ENCODE data around the gene GP1BA. TPM values are rescaled to one million over a fixed set of nuclear protein-coding genes. Genes with fewer than 3 reads are reported as not detected.

The GP1BA gene
- total RNA-seq, 2 donors from 2014 or later: not detected

DNA sequence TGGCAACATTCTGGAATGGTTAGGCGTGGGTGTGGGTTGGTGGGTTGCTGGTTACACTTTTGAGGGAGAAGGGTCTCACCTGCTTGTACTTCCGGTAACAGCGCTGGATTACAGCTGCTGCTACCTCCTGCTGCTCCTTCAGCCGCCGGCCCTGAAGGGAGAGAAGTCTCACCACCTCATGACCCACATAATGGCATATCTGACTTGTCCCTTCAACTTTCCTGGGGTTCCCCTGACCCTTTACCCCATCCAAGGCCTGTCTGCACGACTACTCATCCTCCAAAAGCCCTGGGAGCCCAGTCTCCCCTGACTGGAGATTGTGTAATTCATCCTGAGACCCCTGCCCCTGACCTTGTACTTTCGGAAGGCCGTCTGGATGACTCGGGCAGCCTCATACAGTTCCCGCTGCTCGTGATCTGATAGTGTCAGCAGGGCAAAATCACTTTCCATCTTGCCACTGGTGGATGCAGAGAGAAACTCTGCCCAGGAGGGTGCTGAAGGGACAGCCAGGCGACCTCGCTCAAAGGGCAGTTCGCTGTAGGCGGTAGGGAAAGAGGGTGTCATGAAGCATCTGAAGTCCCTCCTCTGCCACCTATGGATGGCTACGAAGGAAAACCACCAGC lies 37.6 kb downstream of the GP1BA start:
- Histone ChIP-seq H3K36me3 (peaks cover 4 to 8% of the 10 kb centered on the region in 2 donors), H3K4me1 (replicated peaks) (peaks cover 12% of the 10 kb centered on the region), H3K27ac (no peak overlapping the region), H3K4me3 (no peak overlapping the region), H3K9me3 (no peaks in the 10 kb centered on the region), H3K27me3 (replicated peaks; ENCODE audit: insufficient read depth) (no peaks in the 10 kb centered on the region)
- no peak for DNase-seq (ENCODE audit: low spot score)
- WGBS: 81% methylated on average over 16 of the region's 16 CpGs
- TF ChIP-seq POLR2AphosphoS5 (IDR thresholded peaks at IDR 0.05): no peak
- TF ChIP-seq POLR2A (IDR thresholded peaks at IDR 0.05): no peak
- TF ChIP-seq, protein P1, sequence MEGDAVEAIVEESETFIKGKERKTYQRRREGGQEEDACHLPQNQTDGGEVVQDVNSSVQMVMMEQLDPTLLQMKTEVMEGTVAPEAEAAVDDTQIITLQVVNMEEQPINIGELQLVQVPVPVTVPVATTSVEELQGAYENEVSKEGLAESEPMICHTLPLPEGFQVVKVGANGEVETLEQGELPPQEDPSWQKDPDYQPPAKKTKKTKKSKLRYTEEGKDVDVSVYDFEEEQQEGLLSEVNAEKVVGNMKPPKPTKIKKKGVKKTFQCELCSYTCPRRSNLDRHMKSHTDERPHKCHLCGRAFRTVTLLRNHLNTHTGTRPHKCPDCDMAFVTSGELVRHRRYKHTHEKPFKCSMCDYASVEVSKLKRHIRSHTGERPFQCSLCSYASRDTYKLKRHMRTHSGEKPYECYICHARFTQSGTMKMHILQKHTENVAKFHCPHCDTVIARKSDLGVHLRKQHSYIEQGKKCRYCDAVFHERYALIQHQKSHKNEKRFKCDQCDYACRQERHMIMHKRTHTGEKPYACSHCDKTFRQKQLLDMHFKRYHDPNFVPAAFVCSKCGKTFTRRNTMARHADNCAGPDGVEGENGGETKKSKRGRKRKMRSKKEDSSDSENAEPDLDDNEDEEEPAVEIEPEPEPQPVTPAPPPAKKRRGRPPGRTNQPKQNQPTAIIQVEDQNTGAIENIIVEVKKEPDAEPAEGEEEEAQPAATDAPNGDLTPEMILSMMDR (IDR thresholded peaks at IDR 0.05): no peak
- intact Hi-C loops (cut with DNase I): no loop called here

DNA sequence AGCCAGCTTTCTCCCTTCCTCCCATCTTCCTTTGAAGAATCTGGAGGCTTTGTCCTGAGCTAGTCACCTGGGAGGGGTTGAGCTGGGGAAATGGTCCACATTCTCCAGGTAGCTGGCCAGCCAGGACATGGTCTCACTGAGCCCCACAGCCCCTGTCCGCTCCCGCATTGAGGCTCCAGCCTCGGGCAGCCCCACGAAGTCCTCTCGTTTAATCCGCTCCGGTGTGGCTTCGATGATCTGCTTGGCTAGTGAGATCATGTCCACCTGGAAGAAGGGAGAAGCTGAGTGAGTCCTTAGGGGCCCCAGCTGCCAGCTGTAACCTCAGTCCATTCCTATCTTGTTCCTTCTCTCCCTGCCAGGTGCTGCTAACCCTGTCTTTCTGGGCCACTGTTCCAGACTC lies 38.2 kb downstream of the GP1BA start:
- Histone ChIP-seq H3K9me3 (no peaks in the 10 kb centered on the region), H3K4me3 (no peak overlapping the region), H3K4me1 (replicated peaks) (peaks cover 12% of the 10 kb centered on the region), H3K36me3 (peaks cover 4 to 8% of the 10 kb centered on the region in 2 donors), H3K27ac (no peak overlapping the region), H3K27me3 (replicated peaks; ENCODE audit: insufficient read depth) (no peaks in the 10 kb centered on the region)
- no peak for DNase-seq (ENCODE audit: low spot score)
- intact Hi-C loops (cut with DNase I): no loop called here
- WGBS: 90% methylated on average over 8 of the region's 8 CpGs
- TF ChIP-seq POLR2A (IDR thresholded peaks at IDR 0.05): no peak
- no peak for TF ChIP-seq POLR2AphosphoS5 (IDR thresholded peaks at IDR 0.05)
- TF ChIP-seq, protein P1 (IDR thresholded peaks at IDR 0.05): no peak

DNA sequence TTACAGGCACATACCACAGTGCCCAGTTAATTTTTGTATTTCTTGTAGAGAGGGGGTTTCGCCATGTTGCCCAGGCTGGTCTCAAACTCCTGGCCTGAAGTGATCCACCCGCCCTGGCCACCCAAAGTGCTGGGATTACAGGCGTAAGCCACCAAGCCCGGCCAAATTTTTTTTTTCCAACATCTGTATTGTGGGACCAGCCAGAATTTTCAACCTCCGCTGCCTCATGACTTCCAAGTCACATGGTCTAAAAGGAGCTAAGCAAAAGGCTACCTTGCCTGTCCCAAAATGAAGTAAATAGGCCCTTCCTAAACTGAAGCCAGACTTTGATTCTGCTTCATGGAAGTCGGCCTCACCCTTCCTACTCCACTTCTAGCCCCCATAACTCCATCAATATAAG lies 39.7 kb downstream of the GP1BA start:
- H3K27me3 ChIP-seq (replicated peaks; ENCODE audit: insufficient read depth): no peaks in the 10 kb centered on the region
- H3K27ac ChIP-seq: no peak overlapping the region
- no peak for TF ChIP-seq POLR2A (IDR thresholded peaks at IDR 0.05)
- H3K4me3 ChIP-seq: no peak overlapping the region
- intact Hi-C loops (cut with DNase I): no loop called here
- peaks cover 4 to 8% of the 10 kb centered on the region in 2 donors for H3K36me3 ChIP-seq
- 93% methylated on average over 6 of the region's 6 CpGs for WGBS
- peaks cover 12% of the 10 kb centered on the region for H3K4me1 ChIP-seq (replicated peaks)
- H3K9me3 ChIP-seq: no peaks in the 10 kb centered on the region
- DNase-seq (ENCODE audit: low spot score): no peak

DNA sequence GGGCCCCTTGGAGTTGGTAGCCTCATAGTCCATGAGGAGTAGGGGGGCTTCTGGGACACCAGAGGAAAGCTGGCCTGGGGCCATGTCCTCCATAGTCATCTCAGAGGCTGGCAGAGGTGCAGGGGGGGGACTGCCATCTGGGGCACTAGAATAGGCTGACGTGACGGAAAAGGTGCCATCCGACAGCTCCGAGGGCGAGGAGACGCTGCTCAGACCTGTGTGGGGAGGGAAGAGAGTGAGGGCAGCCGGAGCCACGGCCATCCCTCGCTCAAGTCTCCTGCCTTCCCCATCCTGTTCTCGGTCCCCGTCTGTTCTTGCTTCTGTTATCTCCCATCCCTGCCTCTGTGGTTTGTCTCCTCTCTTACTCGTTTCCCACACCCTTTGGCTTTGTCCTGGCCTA lies 40.2 kb downstream of the GP1BA start:
- no peak for DNase-seq (ENCODE audit: low spot score)
- Histone ChIP-seq H3K27ac (no peak overlapping the region), H3K4me3 (no peak overlapping the region), H3K9me3 (no peaks in the 10 kb centered on the region), H3K36me3 (peaks cover 8% of the 10 kb centered on the region in 2 donors), H3K4me1 (replicated peaks) (peaks cover 12% of the 10 kb centered on the region), H3K27me3 (replicated peaks; ENCODE audit: insufficient read depth) (no peaks in the 10 kb centered on the region)
- TF ChIP-seq POLR2A (IDR thresholded peaks at IDR 0.05): no peak
- TF ChIP-seq, protein P1 (IDR thresholded peaks at IDR 0.05): no peak
- TF ChIP-seq POLR2AphosphoS5 (IDR thresholded peaks at IDR 0.05): no peak
- intact Hi-C loops (cut with DNase I): no loop called here
- 91% methylated on average over 12 of the region's 12 CpGs for WGBS

DNA sequence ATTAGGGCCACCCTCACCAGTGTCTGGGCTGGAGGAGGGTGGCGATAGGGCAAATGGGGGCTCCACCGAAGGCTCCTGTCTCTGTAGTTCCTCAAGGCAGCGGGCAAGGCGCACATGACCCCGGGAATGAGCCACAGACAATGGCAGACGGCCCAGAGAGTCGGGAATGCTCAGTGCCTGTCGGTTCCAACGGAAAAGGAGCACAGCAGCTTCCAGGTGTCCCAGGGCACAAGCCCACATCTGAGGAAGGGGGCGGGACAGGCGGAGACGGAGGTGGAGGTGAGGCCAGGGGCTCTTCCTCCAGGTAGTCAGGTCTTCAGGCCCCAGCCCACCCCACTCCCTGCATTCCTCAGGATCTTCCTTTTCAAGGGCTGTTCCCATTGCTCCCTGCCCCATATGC lies 40.7 kb downstream of the GP1BA start:
- no peaks in the 10 kb centered on the region for H3K27me3 ChIP-seq (replicated peaks; ENCODE audit: insufficient read depth)
- no peak overlapping the region for H3K27ac ChIP-seq
- no peak overlapping the region for H3K4me3 ChIP-seq
- WGBS: 72% methylated on average over 12 of the region's 12 CpGs
- DNase-seq (ENCODE audit: low spot score): no peak
- intact Hi-C loops (cut with DNase I): no loop called here
- peaks cover 12% of the 10 kb centered on the region for H3K4me1 ChIP-seq (replicated peaks)
- no peaks in the 10 kb centered on the region for H3K9me3 ChIP-seq
- peaks cover 8 to 12% of the 10 kb centered on the region in 2 donors for H3K36me3 ChIP-seq
- no peak for TF ChIP-seq POLR2AphosphoS5 (IDR thresholded peaks at IDR 0.05)

Measured in prostate gland (tissue), 2 donors.